HFFc6 (cell line): ENCODE measurements around the gene CMIP. TPM values are rescaled to one million over a fixed set of nuclear protein-coding genes. Genes with fewer than 3 reads are reported as not detected.

ENCODE experiments used
- DNase-seq: peaks from one replicate; pipeline ENCODE4 v3.0.0-alpha.2; 2018
- H3K27ac Mint-ChIP-seq: 2 replicates; pipeline ENCODE4 v1.8.0; 2020; ENCODE audit warnings: mild to moderate bottlenecking, mixed read lengths
- H3K27me3 Mint-ChIP-seq: 2 replicates; pipeline ENCODE4 v1.8.0; 2021; ENCODE audit warnings: mild to moderate bottlenecking, moderate library complexity, mixed read lengths; ENCODE audit not compliant: insufficient read depth
- H3K36me3 Mint-ChIP-seq: 2 replicates; pipeline ENCODE4 v1.8.0; 2021; ENCODE audit warnings: low read depth, mixed read lengths
- H3K4me1 Mint-ChIP-seq: 2 replicates; pipeline ENCODE4 v1.8.0; 2020; ENCODE audit warnings: low read depth, mixed read lengths
- H3K4me3 Mint-ChIP-seq: 2 replicates; pipeline ENCODE4 v1.8.0; 2020; ENCODE audit warnings: mild to moderate bottlenecking, moderate library complexity, mixed read lengths
- H3K9me3 Mint-ChIP-seq: 2 replicates; pipeline ENCODE4 v1.8.0; 2020; ENCODE audit warnings: mild to moderate bottlenecking, mixed read lengths
- total RNA-seq, 6 experiments: library from RNA; stranded (reverse); fragmentation: NEBNext Ultra II Directional; extraction: Animal tissue kit (Norgen Biotek cat#: 25700); gene quantifications; 2 replicates in 1 of 6; 3 replicates in 5 of 6; pipeline ENCODE4 v1.2.3, GENCODE V29; 2021
- TF ChIP-seq, protein P1 (sequence below): fragments of 200-600 bp; sonication (generic); IDR thresholded peaks from 2 replicates; pipeline ENCODE4 v1.5.0; 2021; ENCODE audit warnings: antibody characterized with exemption, mild to moderate bottlenecking

CMIP gene
- total RNA-seq, 6 experiments from 2014 or later: 35.9 to 48.0 (median 43.5) TPM

- Mint-ChIP-seq H3K27me3 (peaks cover 6% of the 10 kb centered on the region), H3K4me3 (no peak overlapping the region), H3K9me3 (no peaks in the 10 kb centered on the region), H3K4me1 (peaks cover 56% of the 10 kb centered on the region), H3K27ac (peak overlapping the region; percentile 89), H3K36me3 (no peaks in the 10 kb centered on the region; the same call in 1 of the 2 replicates)
- TF ChIP-seq, protein P1, sequence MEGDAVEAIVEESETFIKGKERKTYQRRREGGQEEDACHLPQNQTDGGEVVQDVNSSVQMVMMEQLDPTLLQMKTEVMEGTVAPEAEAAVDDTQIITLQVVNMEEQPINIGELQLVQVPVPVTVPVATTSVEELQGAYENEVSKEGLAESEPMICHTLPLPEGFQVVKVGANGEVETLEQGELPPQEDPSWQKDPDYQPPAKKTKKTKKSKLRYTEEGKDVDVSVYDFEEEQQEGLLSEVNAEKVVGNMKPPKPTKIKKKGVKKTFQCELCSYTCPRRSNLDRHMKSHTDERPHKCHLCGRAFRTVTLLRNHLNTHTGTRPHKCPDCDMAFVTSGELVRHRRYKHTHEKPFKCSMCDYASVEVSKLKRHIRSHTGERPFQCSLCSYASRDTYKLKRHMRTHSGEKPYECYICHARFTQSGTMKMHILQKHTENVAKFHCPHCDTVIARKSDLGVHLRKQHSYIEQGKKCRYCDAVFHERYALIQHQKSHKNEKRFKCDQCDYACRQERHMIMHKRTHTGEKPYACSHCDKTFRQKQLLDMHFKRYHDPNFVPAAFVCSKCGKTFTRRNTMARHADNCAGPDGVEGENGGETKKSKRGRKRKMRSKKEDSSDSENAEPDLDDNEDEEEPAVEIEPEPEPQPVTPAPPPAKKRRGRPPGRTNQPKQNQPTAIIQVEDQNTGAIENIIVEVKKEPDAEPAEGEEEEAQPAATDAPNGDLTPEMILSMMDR: no peak
- peak; percentile 77 for DNase-seq
Observed at GRCh38 chr16:81646561-81646960, 202.0 kb downstream of the CMIP start.

DNA sequence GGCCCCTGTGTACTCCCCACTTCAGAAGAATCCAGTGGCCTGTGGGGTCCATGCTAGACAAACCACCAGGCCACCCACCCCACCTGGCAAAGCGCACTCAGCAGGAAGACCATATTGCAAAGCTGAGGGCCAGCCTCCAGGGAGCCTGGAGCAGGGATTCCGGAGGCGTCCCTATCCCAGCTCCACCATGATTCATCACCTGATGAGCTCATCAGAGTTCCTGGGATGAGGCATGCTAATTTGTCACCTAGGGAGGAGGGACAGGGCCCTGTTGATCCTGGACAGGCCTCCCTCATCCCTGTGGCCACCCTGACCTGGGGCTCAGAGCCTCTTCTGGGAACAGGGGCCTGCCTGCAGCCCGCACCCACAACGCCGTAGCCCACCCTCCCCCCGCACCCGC is 202.9 kb downstream of the CMIP start:
- peak; percentile 77 for DNase-seq
- no peaks in the 10 kb centered on the region for H3K9me3 Mint-ChIP-seq
- no peak overlapping the region; the same call in 1 of the 2 replicates for H3K4me3 Mint-ChIP-seq
- TF ChIP-seq, protein P1: no peak
- H3K36me3 Mint-ChIP-seq: no peaks in the 10 kb centered on the region; the same call in 1 of the 2 replicates
- H3K27me3 Mint-ChIP-seq: peaks cover 6% of the 10 kb centered on the region
- H3K27ac Mint-ChIP-seq: peak overlapping the region; percentile 89
- peaks cover 56% of the 10 kb centered on the region for H3K4me1 Mint-ChIP-seq

DNA sequence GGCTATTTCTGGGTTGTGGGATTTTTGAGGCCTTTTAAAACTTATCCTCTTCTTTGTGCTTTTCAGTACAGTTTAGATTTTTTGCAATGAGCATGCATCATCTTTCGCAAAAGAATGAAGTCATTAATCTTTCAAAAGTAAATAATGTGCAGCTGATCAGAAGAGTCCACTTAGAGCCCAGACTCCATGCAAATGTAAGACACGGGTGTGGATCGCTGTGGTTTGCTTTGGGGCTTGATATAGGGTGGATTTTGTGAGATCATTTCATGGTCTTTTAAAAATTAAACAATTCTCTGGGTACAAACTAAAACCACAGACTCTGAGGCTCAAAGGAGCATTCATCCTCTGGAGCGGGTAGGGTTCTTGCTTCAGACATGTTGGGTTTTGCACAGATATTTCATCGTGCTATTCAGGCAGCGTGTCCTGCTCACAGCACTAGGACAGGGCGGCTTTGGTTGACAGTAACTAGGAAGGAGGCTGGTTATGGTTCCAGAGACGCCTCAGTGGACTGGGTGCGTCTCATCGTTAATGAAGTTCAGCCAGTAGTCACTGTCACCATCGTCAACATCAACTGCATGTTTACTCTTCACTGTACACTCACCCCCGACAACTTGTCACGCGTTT is 205.1 kb downstream of the CMIP start:
- H3K9me3 Mint-ChIP-seq: no peaks in the 10 kb centered on the region
- TF ChIP-seq, protein P1: no peak
- peaks cover 3% of the 10 kb centered on the region; the same call in 1 of the 2 replicates for H3K36me3 Mint-ChIP-seq
- DNase-seq: no peak
- no peak overlapping the region for H3K4me3 Mint-ChIP-seq
- H3K27me3 Mint-ChIP-seq: peaks cover 2% of the 10 kb centered on the region; the same call in 1 of the 2 replicates
- peaks cover 63% of the 10 kb centered on the region for H3K4me1 Mint-ChIP-seq
- no peak overlapping the region; the same call in 1 of the 2 replicates for H3K27ac Mint-ChIP-seq

- H3K4me3 Mint-ChIP-seq: no peak overlapping the region
- H3K36me3 Mint-ChIP-seq: peaks cover 5% of the 10 kb centered on the region; the same call in 1 of the 2 replicates
- TF ChIP-seq, protein P1: no peak
- peaks cover 59% of the 10 kb centered on the region for H3K4me1 Mint-ChIP-seq
- DNase-seq: no peak
- H3K27ac Mint-ChIP-seq: no peak overlapping the region
- H3K27me3 Mint-ChIP-seq: peaks cover 2% of the 10 kb centered on the region; the same call in 1 of the 2 replicates
- no peaks in the 10 kb centered on the region for H3K9me3 Mint-ChIP-seq
Observed at GRCh38 chr16:81650281-81650680, 205.7 kb downstream of the CMIP start.

DNA sequence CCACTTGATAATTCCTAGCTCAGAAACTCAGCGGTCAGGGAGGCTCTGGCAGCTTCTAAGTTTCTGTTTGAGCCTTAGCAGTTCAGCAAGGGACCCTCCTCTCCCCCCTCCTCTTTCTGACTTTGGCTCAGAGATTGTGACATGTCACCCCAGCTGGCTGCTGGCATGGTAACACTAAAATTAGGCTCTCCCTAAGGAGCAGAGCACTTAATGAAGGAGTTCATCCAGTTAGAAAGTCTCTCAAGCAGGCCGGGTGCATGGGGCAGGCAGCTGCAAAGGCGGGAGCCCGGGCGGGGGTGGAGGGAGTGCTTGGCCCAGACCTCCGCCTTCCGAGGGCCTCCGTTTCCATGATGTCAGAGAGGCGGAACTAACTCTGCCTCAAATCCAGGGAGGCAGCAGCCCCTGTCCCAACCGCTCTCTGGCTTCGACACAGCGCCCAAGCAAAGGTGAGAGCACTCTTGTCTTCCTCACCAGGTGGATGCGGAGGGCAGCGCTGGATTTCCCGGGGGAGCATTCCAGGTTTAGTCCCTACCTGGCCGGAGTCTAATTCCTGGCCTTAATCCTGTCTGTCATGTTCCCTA is 206.5 kb downstream of the CMIP start:
- Mint-ChIP-seq H3K4me3 (no peak overlapping the region), H3K27ac (no peak overlapping the region), H3K9me3 (no peaks in the 10 kb centered on the region), H3K27me3 (peaks cover 2% of the 10 kb centered on the region), H3K4me1 (peaks cover 51% of the 10 kb centered on the region), H3K36me3 (peaks cover 5% of the 10 kb centered on the region; the same call in 1 of the 2 replicates)
- TF ChIP-seq, protein P1: no peak
- no peak for DNase-seq
